Left cardiac atrium (tissue), 4 donors: ENCODE results near the gene MARCHF9. TPM values are rescaled to one million over a fixed set of nuclear protein-coding genes. Genes with fewer than 3 reads are reported as not detected.

ENCODE experiments used
- ATAC-seq, 2 donors: fragments of 200-7000 bp; cut with Tn5 transposase; one replicate each; pipeline ENCODE4 v1.9.1; 2020; ENCODE audit warnings: mild to moderate bottlenecking in 2 of 2, moderate library complexity in 2 of 2
- DNase-seq: peaks from one replicate; pipeline ENCODE4 v3.0.0-alpha.2; 2020
- intact Hi-C, 2 donors: fragments of 100-400 bp; cut with DNase I; formaldehyde crosslinking; loops; one replicate each; pipeline versions ENCODE4 v1.14.1 to v1.15.1; 2022 to 2023
- total RNA-seq, 2 donors: library from RNA; stranded (reverse); fragmentation: NEBNext Ultra II Directional; extraction: Animal tissue kit (Norgen Biotek cat#: 25700); gene quantifications; one replicate each; pipeline ENCODE4 v1.2.1, GENCODE V29; 2021
- donor health status: DM: no; HTN: yes; CAD: no.
- donor health status: DM: no; HTN: yes; CAD: no; lungs with severe emphysema.
- donor health status: DM: yes; HTN: yes; CAD: no.
- donor health status: Dilated cardiomyopathy.

The MARCHF9 gene
- total RNA-seq, 2 donors from 2014 or later, result 11.7 to 15.0 TPM

GRCh38 chr12:57750561-57751431, 4.1 kb upstream of the MARCHF9 start:
- intact Hi-C loops, result no loop called here
- DNase-seq (no peak), ATAC-seq (no peak)

DNA sequence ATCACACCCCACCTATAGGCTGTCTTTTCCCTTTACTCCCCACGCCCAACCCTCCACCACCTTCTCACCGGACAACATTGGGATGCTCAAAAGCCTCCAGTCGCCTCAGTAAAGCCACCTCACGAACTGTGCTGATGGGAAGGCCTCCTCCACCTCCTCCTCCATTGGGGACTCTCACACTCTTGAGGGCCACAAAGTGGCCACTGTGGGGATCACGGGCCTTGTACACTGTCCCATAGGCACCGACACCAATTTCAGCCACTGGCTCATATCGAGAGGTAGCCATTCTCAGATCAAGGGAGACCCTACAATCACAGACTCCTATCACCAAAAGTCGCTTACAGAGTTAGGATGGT, 3.5 kb upstream of the MARCHF9 start:
- ATAC-seq, result no peak
- no peak for DNase-seq
- intact Hi-C loops, result no loop called here

DNA sequence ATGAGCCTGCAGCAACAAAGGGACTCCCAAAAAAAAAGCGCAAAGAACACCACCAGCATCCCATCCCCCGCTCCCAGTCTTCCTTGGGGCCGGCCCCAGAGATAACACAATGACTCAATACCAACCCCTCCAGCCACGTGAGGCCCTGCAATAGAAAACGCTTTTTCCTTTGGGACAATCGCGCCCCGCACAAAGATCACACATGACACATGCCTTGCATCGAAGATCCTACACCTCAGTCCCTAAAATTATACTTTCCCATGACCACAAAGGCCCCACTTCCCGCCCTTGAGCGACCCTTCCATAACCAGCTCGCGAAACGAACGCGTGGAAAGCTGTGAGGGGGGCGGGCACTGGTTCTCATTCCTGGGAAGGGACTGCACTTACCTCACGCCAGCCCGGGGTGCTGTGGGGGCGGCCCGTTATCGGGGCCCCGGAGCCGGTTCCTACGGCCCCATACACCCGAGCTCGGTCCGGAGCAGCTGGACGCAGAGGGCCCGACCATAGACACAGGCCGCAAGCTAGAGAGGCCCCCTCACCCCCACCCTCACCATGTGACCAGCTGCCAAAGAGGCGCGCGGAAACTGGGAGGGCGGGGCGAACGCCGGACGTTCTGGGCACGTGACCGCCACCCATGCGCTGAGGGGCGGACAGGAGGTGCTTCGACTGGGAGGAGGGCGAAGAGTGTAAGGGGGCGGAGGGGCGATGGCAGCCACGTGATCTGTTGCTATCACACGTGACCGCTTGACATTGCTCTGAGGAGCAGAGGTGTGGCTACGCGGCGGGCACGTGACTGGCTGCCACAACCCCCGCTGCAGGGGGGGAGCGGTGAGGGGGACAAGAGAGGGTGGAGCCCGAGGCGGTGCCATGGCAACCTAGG, 2.9 kb upstream of the MARCHF9 start, which contains the start of gene CDK4:
Gene CDK4 (minus strand): TSS at position 523 of the 880 bp plus-strand sequence. CDS start 593 bp downstream, outside the sequence.
- ATAC-seq (peak; percentile 92 to 93), DNase-seq (peak; percentile 99)
- intact Hi-C loops, result no loop called here

- no peak for DNase-seq
- no peak for ATAC-seq
- intact Hi-C loops, result no loop called here
Measured at GRCh38 chr12:57752668-57753000, 2.3 kb upstream of the MARCHF9 start.

DNA sequence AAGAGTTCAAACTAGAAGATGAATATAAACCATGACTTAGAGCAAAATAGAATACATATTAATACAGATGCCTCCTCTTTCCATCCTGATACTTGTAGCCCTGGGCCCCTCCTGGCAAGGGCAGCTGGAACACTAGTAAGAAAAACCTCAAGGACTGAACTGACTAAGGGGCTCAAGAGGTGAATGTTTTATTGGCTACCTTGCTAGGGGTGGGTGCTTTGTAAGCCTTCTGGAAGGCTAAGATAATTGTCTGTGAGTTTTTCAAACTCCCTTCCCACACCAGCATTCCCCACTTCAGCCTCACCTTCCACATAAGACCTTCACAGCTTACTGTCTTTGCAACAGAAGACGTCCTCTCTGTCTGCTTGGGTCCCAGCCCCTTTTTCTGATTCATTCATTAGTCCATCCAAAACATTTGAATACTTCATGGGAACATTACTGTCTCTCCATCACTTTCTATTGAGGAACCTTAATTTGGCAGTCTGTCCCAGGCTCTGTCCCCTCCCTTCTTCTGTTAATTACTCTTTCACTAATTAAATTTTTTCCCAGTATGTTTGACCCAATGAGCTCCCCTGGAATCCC, 1.1 kb upstream of the MARCHF9 start:
- DNase-seq (no peak), ATAC-seq (no peak)
- intact Hi-C loops, result no loop called here

DNA sequence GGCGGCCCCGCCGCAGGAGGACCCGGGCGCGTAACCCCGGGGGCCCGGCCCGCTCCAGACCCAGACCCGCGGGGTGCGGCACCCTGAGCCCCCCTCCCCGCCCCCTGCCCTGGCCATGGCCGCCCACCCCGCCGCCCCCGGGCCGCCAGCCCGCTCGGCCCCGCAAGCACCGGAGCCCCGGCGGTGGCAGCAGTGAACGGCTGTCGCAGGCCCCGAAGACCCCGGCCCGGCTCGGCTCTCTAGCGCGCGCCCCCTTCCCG, 221 bp downstream of the MARCHF9 start:
- intact Hi-C loops, result no loop called here
- DNase-seq (no peak), ATAC-seq (no peak)

- DNase-seq, result no peak
- no peak for ATAC-seq
- intact Hi-C loops, result no loop called here
Measured at GRCh38 chr12:57755454-57756372, 810 bp downstream of the MARCHF9 start.

DNA sequence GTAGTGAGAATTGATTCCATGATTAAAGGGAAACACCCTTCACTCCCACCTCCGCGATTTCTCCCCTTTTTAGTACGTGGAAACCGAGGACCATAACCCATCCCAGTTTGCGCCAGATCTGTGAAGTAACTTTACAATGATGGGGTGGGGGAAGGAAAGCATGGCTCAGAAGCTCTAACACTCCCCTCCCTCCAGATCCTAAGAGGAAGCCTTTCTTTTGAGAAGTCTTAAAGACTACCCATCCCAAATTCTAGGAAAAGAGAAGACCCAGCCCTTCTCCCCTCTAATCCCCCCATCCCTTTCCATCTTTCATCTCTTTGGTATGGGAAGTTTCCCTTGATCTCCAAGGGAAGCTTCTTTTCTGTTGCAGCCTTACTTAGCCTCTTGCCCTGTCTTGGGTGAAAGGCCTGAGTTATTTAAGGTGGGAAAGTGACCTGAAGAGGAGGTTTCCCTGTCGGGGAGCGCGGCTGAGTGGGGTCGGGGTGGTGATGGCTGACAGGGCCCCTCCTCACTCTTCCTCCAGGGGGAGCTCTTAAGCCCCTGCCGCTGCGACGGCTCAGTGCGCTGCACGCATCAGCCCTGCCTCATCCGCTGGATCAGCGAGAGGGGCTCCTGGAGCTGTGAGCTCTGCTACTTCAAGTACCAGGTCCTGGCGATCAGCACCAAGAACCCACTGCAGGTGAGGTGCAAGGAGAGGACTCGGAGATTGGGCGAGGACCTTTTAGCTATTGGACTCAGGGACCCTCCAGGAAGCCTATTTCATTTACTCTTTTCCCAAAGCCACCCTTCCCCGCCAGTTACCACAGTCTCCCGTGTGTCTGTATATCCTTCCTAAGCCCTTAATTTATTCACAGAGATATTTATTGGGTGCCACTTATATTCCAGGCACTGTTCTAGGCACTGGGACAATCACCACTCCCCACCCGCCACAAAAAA, 1.8 kb downstream of the MARCHF9 start:
- DNase-seq (no peak), ATAC-seq (no peak)
- intact Hi-C loops, result no loop called here

DNA sequence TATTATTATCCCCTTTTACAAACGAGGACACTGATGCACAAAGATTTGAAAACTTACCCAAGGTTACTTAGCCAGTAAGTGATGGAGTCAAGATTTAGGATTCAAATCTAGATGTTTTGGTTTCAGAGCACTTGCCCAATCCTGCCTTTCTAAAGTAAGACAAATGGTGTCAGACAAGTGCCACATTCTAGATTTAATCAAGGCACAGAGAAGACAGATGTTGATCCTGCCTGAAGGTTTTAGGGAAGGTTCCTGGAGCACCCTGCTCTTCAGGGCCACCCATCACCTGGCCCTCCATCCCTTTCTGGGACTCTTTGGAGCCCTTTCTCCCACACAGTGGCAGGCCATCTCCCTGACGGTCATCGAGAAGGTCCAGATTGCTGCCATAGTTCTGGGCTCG, 2.9 kb downstream of the MARCHF9 start:
- intact Hi-C loops, result no loop called here
- DNase-seq, result no peak
- no peak for ATAC-seq

GRCh38 chr12:57758552-57759359, 3.9 kb downstream of the MARCHF9 start:
- intact Hi-C loops, result no loop called here
- DNase-seq (no peak), ATAC-seq (no peak)

GRCh38 chr12:57759360-57759980, 4.6 kb downstream of the MARCHF9 start:
- no peak for ATAC-seq
- intact Hi-C loops, result no loop called here
- DNase-seq, result no peak

GRCh38 chr12:57760347-57760982, 5.6 kb downstream of the MARCHF9 start:
- intact Hi-C loops, result no loop called here
- no peak for ATAC-seq
- DNase-seq, result no peak

GRCh38 chr12:57761391-57761998, 6.6 kb downstream of the MARCHF9 start:
- DNase-seq, result no peak
- intact Hi-C loops, result no loop called here

GRCh38 chr12:57762463-57762862, 7.6 kb downstream of the MARCHF9 start:
- DNase-seq, result no peak
- intact Hi-C loops, result no loop called here
- no peak for ATAC-seq

More at GRCh38 chr12:57761391-57761998, 6.6 kb downstream of the MARCHF9 start:
- ATAC-seq, result no peak

DNA sequence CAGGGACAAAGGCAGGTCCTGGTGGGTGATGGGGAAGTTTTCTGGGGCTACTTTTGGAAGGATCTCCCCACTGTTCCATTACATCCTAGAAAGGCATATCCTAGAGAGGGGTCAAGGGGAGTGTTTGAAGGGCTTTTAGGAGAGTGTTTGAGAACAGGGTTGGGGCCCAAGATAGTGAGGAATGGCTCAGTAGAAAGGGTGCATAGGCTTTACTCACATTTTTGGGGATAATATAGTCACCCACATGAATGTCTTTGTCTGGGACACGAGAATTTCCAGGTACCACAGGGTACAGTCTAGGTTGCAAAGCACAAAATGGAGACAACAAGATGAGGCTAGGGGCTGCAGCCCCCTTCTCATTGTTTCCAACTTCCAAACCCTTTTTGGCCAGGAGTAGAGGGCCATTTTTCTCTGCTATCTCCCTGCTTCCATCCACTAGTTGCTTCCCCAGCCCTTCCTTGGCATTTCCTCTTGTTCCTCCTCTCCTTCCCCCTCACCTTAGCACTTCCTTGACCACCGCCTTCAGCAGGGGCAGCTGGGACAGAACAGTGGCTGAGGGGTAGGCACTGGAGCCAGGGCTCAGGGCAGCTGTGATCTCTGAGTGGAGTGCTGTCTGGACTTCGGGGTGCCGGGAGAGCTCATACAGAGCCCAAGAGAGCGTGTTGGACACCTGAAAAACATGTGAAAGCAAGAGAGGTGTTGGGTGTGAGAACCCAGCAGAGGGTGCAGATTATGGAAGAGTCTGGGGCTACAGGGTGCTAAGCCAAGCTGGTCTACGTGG, 9.2 kb downstream of the MARCHF9 start:
- intact Hi-C loops, result no loop called here
- ATAC-seq (no peak), DNase-seq (no peak)
